Measurements from ENCODE around the gene CHST14.

The CHST14 gene

GRCh38 chr15:40470423-40471104 lies at the start of gene CHST14:
CHST14 (plus strand) TSS chr15:40470984; CDS start chr15:40471214, 230 bp downstream.
- peak; percentile 11 to 44 for DNase-seq

GRCh38 chr15:40421246-40422157 lies 49.3 kb upstream of the CHST14 start:
- DNase-seq, result no peak

GRCh38 chr15:40424483-40425115 lies 46.2 kb upstream of the CHST14 start:
- DNase-seq, result no peak

- no peak for DNase-seq
Measured at GRCh38 chr15:40425681-40426080, 45.1 kb upstream of the CHST14 start.

GRCh38 chr15:40427188-40427587 lies 43.6 kb upstream of the CHST14 start:
- no peak for DNase-seq

- no peak for DNase-seq
Measured at GRCh38 chr15:40428185-40428584, 42.6 kb upstream of the CHST14 start.

GRCh38 chr15:40429068-40429710 lies 41.6 kb upstream of the CHST14 start:
- DNase-seq, result no peak

- DNase-seq, result peak in 1 of 2 experiments; percentile 6
Measured at GRCh38 chr15:40430271-40430805, 40.4 kb upstream of the CHST14 start.

GRCh38 chr15:40435023-40435709 lies 35.6 kb upstream of the CHST14 start:
- no peak for DNase-seq

GRCh38 chr15:40435710-40436089 lies 35.1 kb upstream of the CHST14 start:
- no peak for DNase-seq

GRCh38 chr15:40436116-40436891 lies 34.5 kb upstream of the CHST14 start:
- DNase-seq, result no peak

- DNase-seq, result no peak
Measured at GRCh38 chr15:40436892-40437751, 33.7 kb upstream of the CHST14 start.

GRCh38 chr15:40437752-40438687 lies 32.8 kb upstream of the CHST14 start:
- DNase-seq, result no peak

- no peak for DNase-seq
Measured at GRCh38 chr15:40438712-40439111, 32.1 kb upstream of the CHST14 start.

GRCh38 chr15:40439461-40439959 lies 31.3 kb upstream of the CHST14 start:
- no peak for DNase-seq

- DNase-seq, result no peak
Measured at GRCh38 chr15:40439960-40440742, 30.6 kb upstream of the CHST14 start.

GRCh38 chr15:40440743-40441564 lies 29.8 kb upstream of the CHST14 start, which contains the start of gene BAHD1:
BAHD1 (plus strand) TSS chr15:40440953; CDS start chr15:40458465, 17,512 bp downstream.
- DNase-seq, result peak; percentile 69 to 81

All from SW 1271 (cell line).